Spleen (tissue), 7 donors: ENCODE measurements around the gene NAA15.

Source experiments
- CTCF ChIP-seq, 11 experiments: fragments of 200-600 bp in 7 of 11; fragments of 450-650 bp in 4 of 11; sonication (generic) in 4 of 11; IDR thresholded peaks in 8 of 11; conservative IDR thresholded peaks in 3 of 11; 1 replicate in 7 of 11; 2 replicates in 4 of 11; pipeline versions ENCODE4 v1.4.0 to v1.8.0; 2016 to 2021; ENCODE audit warnings: antibody characterized with exemption in 11 of 11, inconsistent platforms in 4 of 11, mild to moderate bottlenecking in 1 of 11
- POLR2AphosphoS5 ChIP-seq, 3 donors: sonication (generic); formaldehyde crosslinking; IDR thresholded peaks; one replicate each; pipeline ENCODE4 v1.5.1; 2017; ENCODE audit warnings: antibody characterized with exemption in 3 of 3
- donor health status: DM: no; HTN: no; CAD: no; lungs with moderate emphysema.
- donor health status: DM: no; HTN: no; CAD: no.
- donor health status: DM: no; HTN: no; CAD: no.

GRCh38 chr4:139386421-139386820 lies 85.1 kb downstream of the NAA15 start:
- no peak for TF ChIP-seq POLR2AphosphoS5 (IDR thresholded peaks at IDR 0.05)
- TF ChIP-seq CTCF (IDR thresholded peaks at IDR 0.05 in 8 of 11, conservative IDR thresholded peaks at IDR 0.05 in 3 of 11): no peak
